GM19455 (cell line): Measurements from ENCODE around the gene ZNF804A.

Source experiments
- ATAC-seq: cut with Tn5 transposase; IDR thresholded peaks from one replicate; pipeline ENCODE4 v1.9.1; 2021; ENCODE audit not compliant: unreplicated experiment

Gene ZNF804A

DNA sequence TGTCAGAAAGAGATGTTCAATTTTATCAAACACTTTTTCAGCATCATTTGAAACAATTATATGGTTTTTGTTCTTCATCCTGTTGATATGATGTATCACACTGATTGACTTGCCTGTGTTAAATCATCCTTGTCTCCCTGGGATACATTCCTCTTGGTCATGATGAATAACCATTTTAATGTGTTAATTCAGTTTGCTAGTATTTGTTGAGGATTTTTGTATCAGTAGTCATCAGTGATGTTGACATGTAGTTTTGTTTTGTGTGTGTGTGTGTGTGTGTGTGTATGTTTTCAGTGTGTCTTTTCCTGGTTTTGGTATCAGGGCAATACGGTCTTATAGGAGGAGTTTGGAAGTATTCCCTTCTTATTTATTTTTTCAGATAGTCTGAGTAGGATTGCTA lies 325.4 kb downstream of the ZNF804A start:
- ATAC-seq = no peak

DNA sequence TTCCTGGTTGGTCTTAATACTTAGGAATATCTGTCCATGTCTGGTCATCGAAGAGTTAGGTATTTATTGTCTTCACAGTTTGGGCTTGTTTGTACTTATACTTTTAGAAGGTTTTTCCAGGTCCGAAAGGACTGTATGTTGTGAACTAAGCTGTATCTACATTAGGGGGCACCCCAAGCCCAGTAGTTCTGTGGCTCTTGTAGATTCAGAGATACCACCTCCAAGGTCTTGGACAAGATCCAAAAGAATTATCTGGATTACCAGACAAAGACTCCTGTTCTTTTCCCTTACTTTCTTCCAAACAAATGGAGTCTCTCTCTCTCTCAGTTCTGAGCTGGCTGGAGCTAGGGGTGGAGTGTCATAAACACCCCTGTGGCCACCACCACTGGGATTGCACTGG lies 328.7 kb downstream of the ZNF804A start:
- ATAC-seq = no peak

DNA sequence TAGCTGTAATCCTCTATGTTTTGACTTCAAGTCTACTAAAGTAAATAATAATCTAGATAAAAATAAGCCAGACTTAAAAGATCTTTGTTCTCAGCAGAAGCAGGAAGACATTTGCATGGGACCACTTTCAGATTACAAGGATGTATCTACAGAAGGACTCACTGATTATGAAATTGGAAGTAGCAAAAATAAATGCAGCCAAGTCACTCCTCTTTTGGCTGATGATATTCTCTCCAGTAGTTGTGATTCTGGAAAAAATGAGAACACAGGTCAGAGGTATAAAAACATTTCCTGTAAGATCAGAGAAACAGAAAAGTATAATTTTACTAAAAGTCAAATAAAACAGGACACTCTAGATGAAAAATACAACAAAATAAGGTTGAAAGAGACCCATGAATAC lies 338.4 kb downstream of the ZNF804A start:
- no peak for ATAC-seq

DNA sequence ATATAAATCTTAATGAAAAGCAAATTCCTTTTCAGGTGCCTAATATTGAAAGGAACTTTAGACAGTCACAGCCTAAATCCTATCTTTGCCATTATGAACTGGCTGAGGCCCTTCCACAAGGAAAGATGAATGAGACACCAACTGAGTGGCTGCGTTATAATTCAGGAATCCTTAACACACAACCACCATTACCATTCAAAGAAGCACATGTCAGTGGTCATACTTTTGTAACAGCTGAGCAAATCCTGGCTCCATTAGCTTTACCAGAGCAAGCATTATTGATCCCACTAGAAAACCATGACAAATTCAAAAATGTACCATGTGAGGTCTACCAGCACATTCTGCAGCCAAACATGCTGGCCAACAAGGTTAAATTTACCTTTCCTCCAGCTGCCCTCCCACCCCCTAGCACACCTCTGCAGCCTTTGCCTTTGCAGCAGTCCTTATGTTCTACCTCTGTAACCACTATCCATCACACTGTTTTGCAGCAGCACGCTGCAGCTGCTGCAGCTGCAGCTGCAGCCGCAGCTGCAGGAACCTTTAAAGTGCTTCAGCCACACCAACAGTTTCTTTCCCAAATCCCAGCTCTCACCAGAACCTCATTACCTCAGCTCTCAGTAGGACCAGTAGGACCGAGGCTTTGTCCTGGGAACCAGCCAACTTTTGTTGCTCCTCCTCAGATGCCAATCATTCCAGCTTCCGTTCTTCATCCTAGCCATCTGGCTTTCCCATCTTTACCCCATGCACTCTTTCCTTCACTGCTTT lies 340.1 kb downstream of the ZNF804A start:
- ATAC-seq = no peak

DNA sequence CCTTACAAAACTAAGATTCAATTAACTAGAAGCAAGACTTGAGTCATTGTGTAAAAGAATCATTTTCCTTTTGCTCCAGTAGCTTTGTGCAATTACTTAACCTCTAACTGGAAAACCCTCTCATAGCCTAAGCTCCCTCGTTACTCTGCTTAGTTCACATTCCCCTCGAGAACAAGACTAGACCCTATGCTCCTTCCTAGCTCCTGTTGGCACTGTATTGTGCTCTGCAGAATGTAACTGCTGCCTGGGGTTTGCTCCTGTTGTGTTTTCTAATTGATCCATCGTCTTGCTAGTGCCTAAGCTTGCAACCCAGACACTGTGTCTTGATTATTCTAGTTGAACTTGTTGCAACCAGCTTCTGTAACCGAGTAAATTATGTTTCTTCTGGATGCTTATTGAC lies 347.0 kb downstream of the ZNF804A start:
- no peak for ATAC-seq

DNA sequence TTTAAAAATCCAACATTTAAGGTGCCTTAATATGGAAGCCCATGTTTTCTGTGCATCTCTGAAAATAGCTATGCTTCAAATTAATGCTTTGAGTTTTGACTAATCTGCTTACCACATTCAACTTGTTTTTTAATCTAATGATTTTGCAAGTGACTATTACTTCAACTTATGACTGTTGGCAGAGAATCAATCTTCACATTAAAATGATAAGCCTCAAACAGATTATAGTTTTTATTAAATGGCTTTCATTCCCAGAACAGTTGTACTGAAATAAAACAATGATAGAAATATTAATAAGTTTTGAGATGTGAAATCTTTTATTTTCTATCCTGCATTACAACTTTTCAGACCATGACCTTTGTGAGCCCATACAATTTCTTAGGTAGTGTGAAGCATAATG lies 347.5 kb downstream of the ZNF804A start:
- no peak for ATAC-seq

DNA sequence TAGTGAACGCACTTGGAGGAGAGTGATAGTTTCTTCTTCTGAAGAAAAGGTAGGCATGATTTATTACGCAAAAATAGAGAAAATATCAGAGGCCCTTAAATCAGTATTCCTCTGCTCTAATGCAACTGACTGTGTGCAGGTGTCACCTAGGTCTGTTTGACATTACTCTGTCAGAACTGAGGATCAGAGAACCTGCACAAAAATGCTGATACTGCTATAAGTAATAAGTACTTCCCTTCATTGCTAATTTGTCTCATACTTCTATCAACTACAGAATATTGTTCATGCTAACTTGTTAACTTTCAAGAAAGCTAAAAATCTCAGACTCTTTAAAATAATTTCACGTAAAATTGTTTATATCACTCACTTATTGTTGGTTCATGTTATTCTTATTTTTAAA lies 358.5 kb downstream of the ZNF804A start:
- ATAC-seq = no peak

DNA sequence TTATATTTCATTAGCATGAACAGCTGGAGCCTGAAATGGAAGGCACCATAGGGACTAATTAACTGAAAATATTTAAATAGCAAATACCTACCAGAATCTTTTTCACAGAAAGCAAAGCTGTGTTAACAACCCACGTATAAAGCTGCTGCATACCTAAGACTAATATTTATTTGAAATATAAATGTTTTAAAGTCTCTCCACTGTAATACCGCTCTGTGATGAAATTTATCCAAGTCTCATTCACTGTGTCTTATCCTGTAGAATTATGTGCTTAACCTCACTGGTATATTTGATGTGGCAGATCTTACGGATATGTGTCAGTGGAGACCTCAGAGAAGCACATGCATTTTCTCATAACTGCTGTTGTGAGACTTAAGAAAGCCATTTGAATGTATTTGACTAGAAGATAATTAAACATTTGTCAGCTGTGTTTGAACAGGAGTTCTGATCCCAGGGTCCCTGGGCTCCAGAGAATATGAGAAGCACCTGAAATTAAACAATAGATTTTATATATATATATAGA lies 373.3 kb downstream of the ZNF804A start:
- no peak for ATAC-seq
